Measurements from ENCODE around the gene HOXA4. TPM values are rescaled to one million over a fixed set of nuclear protein-coding genes. Genes with fewer than 3 reads are reported as not detected.

Gene HOXA4
- total and polyA plus RNA-seq, 12 donors, result 3.3 to 12.6 (median 6.8) TPM

GRCh38 chr7:27132214-27132613, 1.7 kb upstream of the HOXA4 start:
- peaks cover 13 to 54% of the 10 kb centered on the region in 2 donors for H3K4me1 ChIP-seq (replicated peaks in 1 of 2)

GRCh38 chr7:27131390-27131819, 848 bp upstream of the HOXA4 start:
- 49 to 54% (median 52%) methylated on average over 12 of the region's 12 CpGs for WGBS, 4 donors
- peaks cover 13 to 54% of the 10 kb centered on the region in 2 donors for H3K4me1 ChIP-seq (replicated peaks in 1 of 2)
- no peaks in the 10 kb centered on the region for H3K27me3 ChIP-seq
- intact Hi-C loops (cut with DNase I), result no loop called here
- TF ChIP-seq POLR2A (IDR thresholded peaks at IDR 0.05), result no peak
- TF ChIP-seq CTCF (IDR thresholded peaks at IDR 0.05), result no peak
- H3K27ac ChIP-seq, result peak overlapping the region; percentile 60 to 98 (median 70)
- H3K36me3 ChIP-seq (replicated peaks in 1 of 2), result no peaks in the 10 kb centered on the region
- H3K4me3 ChIP-seq, result peak overlapping the region; percentile 1 to 96 (median 60)
- no peaks in the 10 kb centered on the region for H3K9me3 ChIP-seq (replicated peaks in 1 of 3)
- no peak for DNase-seq

More at GRCh38 chr7:27132214-27132613, 1.7 kb upstream of the HOXA4 start:
- no peaks in the 10 kb centered on the region for H3K36me3 ChIP-seq (replicated peaks in 1 of 2)
- WGBS, 4 donors, result 80 to 85% (median 83%) methylated on average over 2 of the region's 2 CpGs
- no peak for DNase-seq
- no peaks in the 10 kb centered on the region for H3K27me3 ChIP-seq
- H3K9me3 ChIP-seq (replicated peaks in 1 of 3), result no peaks in the 10 kb centered on the region
- no peak overlapping the region for H3K27ac ChIP-seq
- TF ChIP-seq CTCF (IDR thresholded peaks at IDR 0.05) (no peak), POLR2A (IDR thresholded peaks at IDR 0.05) (no peak)
- no peak overlapping the region for H3K4me3 ChIP-seq
- intact Hi-C loops (cut with DNase I), result no loop called here

- peak; percentile 12 to 45 for TF ChIP-seq POLR2A (IDR thresholded peaks at IDR 0.05)
- peak in 3 of 6 experiments; percentile 13 to 51 (median 37) for TF ChIP-seq CTCF (IDR thresholded peaks at IDR 0.05)
- Histone ChIP-seq H3K27me3 (no peaks in the 10 kb centered on the region), H3K4me1 (replicated peaks in 1 of 2) (peaks cover 8 to 56% of the 10 kb centered on the region in 2 donors), H3K4me3 (peak overlapping the region in 3 of 4 donors; percentile 28 to 91 (median 50)), H3K9me3 (replicated peaks in 1 of 3) (no peaks in the 10 kb centered on the region), H3K27ac (peak overlapping the region; percentile 60 to 98 (median 87)), H3K36me3 (replicated peaks in 1 of 2) (no peaks in the 10 kb centered on the region)
- 13 to 26% (median 20%) methylated on average over 11 to 72 of the region's 72 CpGs for WGBS, 4 donors
- intact Hi-C loops (cut with DNase I), result no loop called here
- DNase-seq, result peak in 4 of 7 donors; percentile 41 to 62 (median 62)
Observed at GRCh38 chr7:27129729-27130539, 623 bp downstream of the HOXA4 start.

- TF ChIP-seq CTCF (IDR thresholded peaks at IDR 0.05) (no peak), POLR2A (IDR thresholded peaks at IDR 0.05) (no peak)
- Histone ChIP-seq H3K4me1 (replicated peaks in 1 of 2) (peaks cover 8 to 54% of the 10 kb centered on the region in 2 donors), H3K9me3 (replicated peaks in 1 of 3) (no peaks in the 10 kb centered on the region), H3K36me3 (replicated peaks in 1 of 2) (no peaks in the 10 kb centered on the region), H3K4me3 (peak overlapping the region in 2 of 4 donors; percentile 28 to 91), H3K27ac (peak overlapping the region in 2 of 5 donors; percentile 93 to 98), H3K27me3 (no peaks in the 10 kb centered on the region)
- WGBS, 4 donors, result 68 to 79% (median 74%) methylated on average over 28 of the region's 28 CpGs
- peak in 1 of 7 donors; percentile 54 for DNase-seq
- intact Hi-C loops (cut with DNase I), result no loop called here
Observed at GRCh38 chr7:27128776-27129728, 1.5 kb downstream of the HOXA4 start.
